Sigmoid colon (tissue), 7 donors: Measurements from ENCODE around the gene LAMC1. TPM values are rescaled to one million over a fixed set of nuclear protein-coding genes. Genes with fewer than 3 reads are reported as not detected.

Experiments
- DNase-seq: peaks from one replicate; pipeline ENCODE4 v3.0.0-alpha.2; 2019
- H3K27ac ChIP-seq, 4 donors: fragments of 200-600 bp; sonication (generic); one replicate each; pipeline ENCODE4 v1.5.1; 2016 to 2019; ENCODE audit warnings: mild to moderate bottlenecking in 1 of 4
- H3K27me3 ChIP-seq, 3 donors: fragments of 200-600 bp; sonication (generic); one replicate each; pipeline ENCODE4 v1.5.1; 2019; ENCODE audit warnings: mild to moderate bottlenecking in 1 of 3
- H3K36me3 ChIP-seq, 4 donors: fragments of 200-600 bp; sonication (generic); one replicate each; pipeline ENCODE4 v1.5.1; 2016 to 2019
- H3K4me1 ChIP-seq, 4 donors: fragments of 200-600 bp; sonication (generic); one replicate each; pipeline ENCODE4 v1.5.1; 2017 to 2019
- H3K4me3 ChIP-seq, 4 donors: fragments of 200-600 bp; sonication (generic); one replicate each; pipeline ENCODE4 v1.5.1; 2017 to 2019; ENCODE audit warnings: mild to moderate bottlenecking in 2 of 4, moderate library complexity in 1 of 4
- H3K9me3 ChIP-seq, 4 donors: fragments of 200-600 bp in 3 of 4; sonication (generic) in 3 of 4; one replicate each; pipeline versions ENCODE4 v1.5.1 to v1.6.1; 2013 to 2019
- EP300 ChIP-seq, 4 donors: sonication (generic); formaldehyde crosslinking; IDR thresholded peaks; one replicate each; pipeline ENCODE4 v1.6.1; 2017; ENCODE audit warnings: antibody characterized with exemption in 4 of 4
- POLR2A ChIP-seq, 2 donors: fragments of 450-650 bp; IDR thresholded peaks; one replicate each; pipeline ENCODE4 v1.6.1; 2016; ENCODE audit warnings: antibody characterized with exemption in 2 of 2, mild to moderate bottlenecking in 2 of 2, moderate library complexity in 2 of 2
- POLR2AphosphoS5 ChIP-seq, 4 donors: sonication (generic); formaldehyde crosslinking; IDR thresholded peaks; one replicate each; pipeline ENCODE4 v1.6.1; 2017; ENCODE audit warnings: antibody characterized with exemption in 4 of 4
- WGBS, 2 donors: extraction: QIAGEN DNeasy Blood & Tissue Kit; methylation state at CpG; one replicate each; pipeline ENCODE4 v1.1.7; 2013; 5-methylcytosine and 5-hydroxymethylcytosine counted together
- intact Hi-C: fragments of 100-400 bp; cut with DNase I; formaldehyde crosslinking; loops from one replicate; pipeline ENCODE4 v1.15.1; 2023
- polyA plus RNA-seq, 3 donors: library from polyadenylated mRNA; stranded (reverse); fragments of 200-250 nt; gene quantifications; one replicate each; pipeline ENCODE4 v1.2.3, GENCODE V29; 2013
- total RNA-seq, 4 donors: library from RNA; depleted of rRNA; stranded (reverse); fragments of >200 nt; gene quantifications; one replicate each; pipeline ENCODE4 v1.1.0, GENCODE V29; 2016
- TF ChIP-seq, protein P1 (sequence below), 4 experiments: fragments of 450-650 bp in 3 of 4; fragments of 200-600 bp in 1 of 4; IDR thresholded peaks; one replicate each; pipeline ENCODE4 v1.5.1; 2016 to 2019; ENCODE audit warnings: antibody characterized with exemption in 4 of 4, mild to moderate bottlenecking in 3 of 4, moderate library complexity in 2 of 4
- donor health status: healthy with polysubstance abuse.
- donor health status: Bipolar disorder and iron deficiency.
- donor health status: healthy.

LAMC1 gene
- total and polyA plus RNA-seq, 7 donors: 3.5 to 542 (median 269) TPM

DNA sequence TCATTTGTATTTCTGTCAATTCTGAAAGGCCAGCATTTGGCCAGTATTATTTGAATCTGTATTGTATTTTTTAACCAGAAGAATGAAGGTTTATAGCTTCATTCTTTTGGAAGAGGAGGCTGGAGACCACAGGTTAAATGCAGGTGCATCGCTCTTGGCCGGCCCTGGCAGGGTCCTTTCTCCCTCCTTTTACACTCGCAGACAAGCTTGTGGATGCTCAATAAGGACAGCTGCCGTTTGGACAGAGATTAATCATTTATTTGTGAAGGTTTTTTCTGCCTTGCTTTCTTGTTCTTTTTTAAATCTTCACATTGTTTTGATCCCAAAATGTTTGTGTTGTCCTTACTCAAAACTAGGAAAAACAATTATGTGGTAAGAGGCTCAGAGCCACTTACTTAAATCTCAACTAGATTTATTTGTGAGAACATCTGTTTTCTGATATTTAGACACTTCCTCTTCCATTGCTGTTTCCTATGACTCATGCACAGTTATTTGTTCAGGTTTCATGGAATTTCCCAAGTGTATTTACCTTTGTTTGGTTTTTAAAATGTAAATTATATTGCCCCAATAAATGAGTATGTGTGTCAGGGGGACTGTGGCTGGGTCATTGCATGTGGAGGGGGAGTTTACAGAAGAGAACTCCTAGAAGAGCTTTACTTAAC, 116.2 kb downstream of the LAMC1 start:
- peaks cover 12 to 63% (median 28%) of the 10 kb centered on the region in 4 donors for H3K36me3 ChIP-seq
- H3K9me3 ChIP-seq: no peaks in the 10 kb centered on the region
- H3K4me1 ChIP-seq: peaks cover 0 to 55% (median 44%) of the 10 kb centered on the region in 4 donors
- intact Hi-C loops: loop anchor here (5.0 kb wide), 3 partner anchors 47 to 173 kb away; no protein-coding TSS in a partner anchor
- no peaks in the 10 kb centered on the region for H3K27me3 ChIP-seq
- 15 to 60% methylated on average over 4 of the region's 4 CpGs for WGBS, 2 donors
- H3K27ac ChIP-seq: peak overlapping the region; percentile 71 to 82 (median 78)
- no peak overlapping the region for H3K4me3 ChIP-seq
- TF ChIP-seq POLR2A (IDR thresholded peaks at IDR 0.05) (no peak), POLR2AphosphoS5 (IDR thresholded peaks at IDR 0.05) (peak in 1 of 4 donors; percentile 7), EP300 (IDR thresholded peaks at IDR 0.05) (no peak)
- TF ChIP-seq, protein P1, sequence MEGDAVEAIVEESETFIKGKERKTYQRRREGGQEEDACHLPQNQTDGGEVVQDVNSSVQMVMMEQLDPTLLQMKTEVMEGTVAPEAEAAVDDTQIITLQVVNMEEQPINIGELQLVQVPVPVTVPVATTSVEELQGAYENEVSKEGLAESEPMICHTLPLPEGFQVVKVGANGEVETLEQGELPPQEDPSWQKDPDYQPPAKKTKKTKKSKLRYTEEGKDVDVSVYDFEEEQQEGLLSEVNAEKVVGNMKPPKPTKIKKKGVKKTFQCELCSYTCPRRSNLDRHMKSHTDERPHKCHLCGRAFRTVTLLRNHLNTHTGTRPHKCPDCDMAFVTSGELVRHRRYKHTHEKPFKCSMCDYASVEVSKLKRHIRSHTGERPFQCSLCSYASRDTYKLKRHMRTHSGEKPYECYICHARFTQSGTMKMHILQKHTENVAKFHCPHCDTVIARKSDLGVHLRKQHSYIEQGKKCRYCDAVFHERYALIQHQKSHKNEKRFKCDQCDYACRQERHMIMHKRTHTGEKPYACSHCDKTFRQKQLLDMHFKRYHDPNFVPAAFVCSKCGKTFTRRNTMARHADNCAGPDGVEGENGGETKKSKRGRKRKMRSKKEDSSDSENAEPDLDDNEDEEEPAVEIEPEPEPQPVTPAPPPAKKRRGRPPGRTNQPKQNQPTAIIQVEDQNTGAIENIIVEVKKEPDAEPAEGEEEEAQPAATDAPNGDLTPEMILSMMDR (IDR thresholded peaks at IDR 0.05): no peak
- no peak for DNase-seq

- TF ChIP-seq, protein P1 (IDR thresholded peaks at IDR 0.05): no peak
- TF ChIP-seq POLR2A (IDR thresholded peaks at IDR 0.05) (no peak), EP300 (IDR thresholded peaks at IDR 0.05) (no peak), POLR2AphosphoS5 (IDR thresholded peaks at IDR 0.05) (peak in 2 of 4 donors; percentile 6 to 20)
- Histone ChIP-seq H3K27ac (peak overlapping the region; percentile 71 to 82 (median 78)), H3K9me3 (no peaks in the 10 kb centered on the region), H3K4me3 (no peak overlapping the region), H3K36me3 (peaks cover 12 to 57% (median 22%) of the 10 kb centered on the region in 4 donors), H3K27me3 (no peaks in the 10 kb centered on the region), H3K4me1 (peaks cover 0 to 49% (median 44%) of the 10 kb centered on the region in 4 donors)
- no peak for DNase-seq
- intact Hi-C loops: loop anchor here (5.0 kb wide), 2 partner anchors 77 to 118 kb away; partner anchors contain the start of gene LAMC1
These were observed 117.4 kb downstream of the LAMC1 start for GRCh38 chr1:183140633-183141032.

GRCh38 chr1:183142171-183142570, 119.0 kb downstream of the LAMC1 start:
- intact Hi-C loops: loop anchor here (5.0 kb wide), 2 partner anchors 75 to 120 kb away; partner anchors contain the start of gene LAMC1
- peak overlapping the region; percentile 11 to 82 (median 78) for H3K27ac ChIP-seq
- 82 to 88% methylated on average over 2 of the region's 2 CpGs for WGBS, 2 donors

DNA sequence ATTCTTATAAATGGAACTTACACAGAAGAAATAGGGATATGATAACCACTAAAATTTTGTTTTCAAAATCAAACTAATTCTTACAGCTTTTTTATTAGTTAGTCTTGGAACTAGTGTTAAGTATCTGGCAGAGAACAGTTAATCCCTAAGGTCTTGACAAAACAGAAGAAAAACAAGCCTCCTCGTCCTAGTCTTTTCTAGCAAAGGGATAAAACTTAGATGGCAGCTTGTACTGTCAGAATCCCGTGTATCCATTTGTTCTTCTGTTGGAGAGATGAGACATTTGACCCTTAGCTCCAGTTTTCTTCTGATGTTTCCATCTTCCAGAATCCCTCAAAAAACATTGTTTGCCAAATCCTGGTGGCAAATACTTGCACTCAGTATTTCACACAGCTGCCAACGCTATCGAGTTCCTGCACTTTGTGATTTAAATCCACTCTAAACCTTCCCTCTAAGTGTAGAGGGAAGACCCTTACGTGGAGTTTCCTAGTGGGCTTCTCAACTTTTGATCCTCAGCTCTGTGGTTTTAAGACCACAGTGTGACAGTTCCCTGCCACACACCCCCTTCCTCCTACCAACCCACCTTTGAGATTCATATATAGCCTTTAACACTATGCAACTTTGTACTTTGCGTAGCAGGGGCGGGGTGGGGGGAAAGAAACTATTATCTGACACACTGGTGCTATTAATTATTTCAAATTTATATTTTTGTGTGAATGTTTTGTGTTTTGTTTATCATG, 120.5 kb downstream of the LAMC1 start:
- Histone ChIP-seq H3K27ac (peak overlapping the region in 3 of 4 donors; percentile 16 to 60 (median 20)), H3K4me3 (no peak overlapping the region), H3K4me1 (peaks cover 0 to 37% (median 30%) of the 10 kb centered on the region in 4 donors), H3K9me3 (no peaks in the 10 kb centered on the region), H3K27me3 (no peaks in the 10 kb centered on the region), H3K36me3 (peaks cover 0 to 40% (median 20%) of the 10 kb centered on the region in 4 donors)
- DNase-seq: no peak
- WGBS, 2 donors: 70 to 85% methylated on average over 7 of the region's 7 CpGs
- intact Hi-C loops: loop anchor here (5.0 kb wide), 2 partner anchors 74 to 121 kb away; partner anchors contain the start of gene LAMC1
- TF ChIP-seq EP300 (IDR thresholded peaks at IDR 0.05): no peak
- TF ChIP-seq, protein P1 (IDR thresholded peaks at IDR 0.05): no peak
- no peak for TF ChIP-seq POLR2A (IDR thresholded peaks at IDR 0.05)
- peak in 1 of 4 donors; percentile 21 for TF ChIP-seq POLR2AphosphoS5 (IDR thresholded peaks at IDR 0.05)

More at GRCh38 chr1:183142171-183142570, 119.0 kb downstream of the LAMC1 start:
- Histone ChIP-seq H3K4me3 (no peak overlapping the region), H3K36me3 (peaks cover 0 to 44% (median 20%) of the 10 kb centered on the region in 4 donors), H3K27me3 (no peaks in the 10 kb centered on the region), H3K9me3 (no peaks in the 10 kb centered on the region), H3K4me1 (peaks cover 0 to 43% (median 37%) of the 10 kb centered on the region in 4 donors)
- no peak for DNase-seq
- TF ChIP-seq POLR2A (IDR thresholded peaks at IDR 0.05) (no peak), EP300 (IDR thresholded peaks at IDR 0.05) (no peak), POLR2AphosphoS5 (IDR thresholded peaks at IDR 0.05) (no peak)
- TF ChIP-seq, protein P1 (IDR thresholded peaks at IDR 0.05): no peak
